ENCODE measurements around the gene RAB3GAP1.

DNA sequence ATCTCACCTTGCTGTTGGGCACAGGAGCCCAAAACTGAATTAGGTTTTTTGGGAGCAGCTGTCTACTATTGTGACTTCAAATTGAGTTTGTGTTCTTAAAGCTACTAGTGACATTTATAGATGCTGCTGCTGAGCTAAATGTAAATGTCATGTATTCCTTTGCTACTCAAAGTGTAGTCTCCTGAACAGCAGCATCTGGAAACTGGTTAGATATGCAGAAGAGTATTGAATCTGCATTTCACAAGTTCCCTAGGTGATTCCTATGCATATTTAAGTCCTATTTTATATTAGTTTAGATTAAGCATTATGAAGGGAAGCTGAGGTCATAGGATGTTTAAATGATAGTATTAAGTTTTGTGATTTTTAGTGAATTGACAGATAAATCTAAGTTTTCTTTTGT lies 67.5 kb downstream of the RAB3GAP1 start:
- TF ChIP-seq, protein P1, sequence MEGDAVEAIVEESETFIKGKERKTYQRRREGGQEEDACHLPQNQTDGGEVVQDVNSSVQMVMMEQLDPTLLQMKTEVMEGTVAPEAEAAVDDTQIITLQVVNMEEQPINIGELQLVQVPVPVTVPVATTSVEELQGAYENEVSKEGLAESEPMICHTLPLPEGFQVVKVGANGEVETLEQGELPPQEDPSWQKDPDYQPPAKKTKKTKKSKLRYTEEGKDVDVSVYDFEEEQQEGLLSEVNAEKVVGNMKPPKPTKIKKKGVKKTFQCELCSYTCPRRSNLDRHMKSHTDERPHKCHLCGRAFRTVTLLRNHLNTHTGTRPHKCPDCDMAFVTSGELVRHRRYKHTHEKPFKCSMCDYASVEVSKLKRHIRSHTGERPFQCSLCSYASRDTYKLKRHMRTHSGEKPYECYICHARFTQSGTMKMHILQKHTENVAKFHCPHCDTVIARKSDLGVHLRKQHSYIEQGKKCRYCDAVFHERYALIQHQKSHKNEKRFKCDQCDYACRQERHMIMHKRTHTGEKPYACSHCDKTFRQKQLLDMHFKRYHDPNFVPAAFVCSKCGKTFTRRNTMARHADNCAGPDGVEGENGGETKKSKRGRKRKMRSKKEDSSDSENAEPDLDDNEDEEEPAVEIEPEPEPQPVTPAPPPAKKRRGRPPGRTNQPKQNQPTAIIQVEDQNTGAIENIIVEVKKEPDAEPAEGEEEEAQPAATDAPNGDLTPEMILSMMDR (optimal IDR thresholded peaks at IDR 0.05 in 1 of 3, IDR thresholded peaks at IDR 0.05 in 1 of 3, conservative IDR thresholded peaks at IDR 0.05 in 1 of 3; ENCODE audit: extremely low read depth in 1 of 3, insufficient read depth in 2 of 3, low read length in 3 of 3): no peak
- no peak for TF ChIP-seq EZH2 (IDR thresholded peaks at IDR 0.05; ENCODE audit: low read length)

Data from keratinocyte (primary cell).